Stomach smooth muscle (tissue), 2 donors: ENCODE results near the gene ITM2B.

Experiments used
- H3K27ac ChIP-seq: one replicate; pipeline ENCODE4 v1.7.0; 2013; ENCODE audit warnings: mild to moderate bottlenecking, low read length, inconsistent platforms
- H3K27me3 ChIP-seq, 2 donors: one replicate each; pipeline ENCODE4 v1.7.0; 2013; ENCODE audit warnings: low read length in 2 of 2; ENCODE audit not compliant: insufficient read depth in 2 of 2, control insufficient read depth in 1 of 2
- H3K36me3 ChIP-seq, 2 donors: one replicate each; pipeline ENCODE4 v1.7.0; 2013; ENCODE audit warnings: low read length in 2 of 2; ENCODE audit not compliant: control insufficient read depth in 2 of 2, insufficient read depth in 2 of 2
- H3K4me1 ChIP-seq: one replicate; pipeline ENCODE4 v1.7.0; 2013; ENCODE audit warnings: low read length; ENCODE audit not compliant: control insufficient read depth, insufficient read depth
- H3K4me3 ChIP-seq, 2 donors: one replicate each; pipeline ENCODE4 v1.7.0; 2013; ENCODE audit warnings: low read length in 2 of 2
- H3K9ac ChIP-seq, 2 donors: one replicate each; pipeline ENCODE4 v1.7.0; 2013; ENCODE audit warnings: low read length in 2 of 2, mild to moderate bottlenecking in 1 of 2
- H3K9me3 ChIP-seq, 2 donors: one replicate each; pipeline ENCODE4 v1.7.0; 2013; ENCODE audit warnings: low read length in 2 of 2; ENCODE audit not compliant: control insufficient read depth in 2 of 2
- donor health status: healthy.
- donor health status: Pancreatic carcinoma.

Gene ITM2B

GRCh38 chr13:48311223-48311622 is 78.2 kb downstream of the ITM2B start:
- no peak overlapping the region for H3K27ac ChIP-seq
- no peak overlapping the region for H3K4me3 ChIP-seq
- H3K36me3 ChIP-seq, result no peaks in the 10 kb centered on the region
- H3K9me3 ChIP-seq, result no peaks in the 10 kb centered on the region
- no peak overlapping the region for H3K9ac ChIP-seq
- peaks cover 1% of the 10 kb centered on the region for H3K4me1 ChIP-seq
- no peaks in the 10 kb centered on the region for H3K27me3 ChIP-seq

GRCh38 chr13:48315969-48316650 is 83.1 kb downstream of the ITM2B start:
- H3K27me3 ChIP-seq, result no peaks in the 10 kb centered on the region
- no peak overlapping the region for H3K4me3 ChIP-seq
- peaks cover 7% of the 10 kb centered on the region for H3K4me1 ChIP-seq
- no peaks in the 10 kb centered on the region for H3K9me3 ChIP-seq
- H3K36me3 ChIP-seq, result peaks cover 0 to 2% of the 10 kb centered on the region in 2 donors
- H3K27ac ChIP-seq, result no peak overlapping the region
- H3K9ac ChIP-seq, result no peak overlapping the region

- Histone ChIP-seq H3K27me3 (no peaks in the 10 kb centered on the region), H3K4me1 (peaks cover 7% of the 10 kb centered on the region), H3K27ac (no peak overlapping the region), H3K9ac (no peak overlapping the region), H3K4me3 (peak overlapping the region in 1 of 2 donors; percentile 58), H3K9me3 (no peaks in the 10 kb centered on the region), H3K36me3 (peaks cover 0 to 2% of the 10 kb centered on the region in 2 donors)
Observed at GRCh38 chr13:48316826-48317510, 84.0 kb downstream of the ITM2B start.

GRCh38 chr13:48317511-48318376 is 84.7 kb downstream of the ITM2B start:
- H3K27me3 ChIP-seq, result no peaks in the 10 kb centered on the region
- peak overlapping the region in 1 of 2 donors; percentile 58 for H3K4me3 ChIP-seq
- no peaks in the 10 kb centered on the region for H3K9me3 ChIP-seq
- H3K9ac ChIP-seq, result no peak overlapping the region
- peaks cover 7% of the 10 kb centered on the region for H3K4me1 ChIP-seq
- H3K36me3 ChIP-seq, result peaks cover 0 to 2% of the 10 kb centered on the region in 2 donors
- no peak overlapping the region for H3K27ac ChIP-seq

DNA sequence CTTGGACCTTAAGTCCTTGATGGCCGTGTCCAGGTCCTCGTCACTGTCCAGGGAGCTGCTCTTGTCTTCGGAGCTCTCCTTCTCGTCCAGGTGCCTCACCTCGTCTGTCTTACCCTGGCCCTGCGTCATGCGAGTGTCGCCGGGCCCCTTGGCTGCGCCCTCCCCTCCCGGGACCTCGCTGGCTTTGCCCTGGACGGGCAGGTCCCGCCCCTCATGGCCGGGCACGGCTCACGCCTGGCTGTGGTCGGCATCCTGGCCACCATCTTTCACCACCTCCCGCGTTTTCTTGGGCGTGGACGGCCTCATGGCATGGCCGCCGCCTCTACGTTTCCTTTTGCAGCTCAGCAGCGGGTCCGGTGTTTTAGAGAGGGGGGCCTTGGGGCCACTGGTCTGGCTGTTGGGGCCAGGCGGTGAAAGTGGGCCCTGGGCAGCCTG is 85.4 kb downstream of the ITM2B start:
- H3K27ac ChIP-seq, result no peak overlapping the region
- H3K27me3 ChIP-seq, result no peaks in the 10 kb centered on the region
- no peaks in the 10 kb centered on the region for H3K9me3 ChIP-seq
- peak overlapping the region; percentile 25 to 58 for H3K4me3 ChIP-seq
- no peak overlapping the region for H3K9ac ChIP-seq
- H3K4me1 ChIP-seq, result peaks cover 7% of the 10 kb centered on the region
- H3K36me3 ChIP-seq, result peaks cover 0 to 2% of the 10 kb centered on the region in 2 donors

GRCh38 chr13:48318821-48319511 is 86.0 kb downstream of the ITM2B start:
- H3K9me3 ChIP-seq, result no peaks in the 10 kb centered on the region
- no peak overlapping the region for H3K9ac ChIP-seq
- peaks cover 7% of the 10 kb centered on the region for H3K4me1 ChIP-seq
- H3K4me3 ChIP-seq, result peak overlapping the region; percentile 25 to 58
- no peaks in the 10 kb centered on the region for H3K27me3 ChIP-seq
- H3K27ac ChIP-seq, result no peak overlapping the region
- peaks cover 0 to 2% of the 10 kb centered on the region in 2 donors for H3K36me3 ChIP-seq
